GM23338 (cell line): ENCODE results near the gene GRIK4. TPM values are rescaled to one million over a fixed set of nuclear protein-coding genes. Genes with fewer than 3 reads are reported as not detected.

ENCODE experiments used
- ATAC-seq: fragments of 200-7000 bp; cut with Tn5 transposase; 3 replicates; pipeline ENCODE4 v1.9.1; 2020
- DNase-seq: peaks from one replicate; pipeline ENCODE4 v3.0.0-alpha.2; 2015; ENCODE audit warnings: low spot score
- H2AFZ ChIP-seq: fragments of 200-600 bp; sonication (generic); 2 replicates; pipeline ENCODE4 v1.8.0; 2016; ENCODE audit warnings: antibody characterized with exemption, mild to moderate bottlenecking, moderate library complexity
- H3F3A ChIP-seq: fragments of 200-600 bp; sonication (generic); replicated peaks from 2 replicates; pipeline ENCODE4 v1.8.0; 2017; ENCODE audit warnings: antibody characterized with exemption, mixed run types, low read depth
- H3K27ac ChIP-seq: fragments of 200-600 bp; sonication (generic); 2 replicates; pipeline ENCODE4 v1.6.1; 2016; ENCODE audit warnings: low read depth
- H3K27me3 ChIP-seq: fragments of 200-600 bp; sonication (generic); 2 replicates; pipeline ENCODE4 v1.8.0; 2016; ENCODE audit warnings: mild to moderate bottlenecking, mixed run types, moderate library complexity; ENCODE audit not compliant: insufficient read depth
- H3K36me3 ChIP-seq: fragments of 200-600 bp; sonication (generic); 2 replicates; pipeline ENCODE4 v1.8.0; 2016; ENCODE audit warnings: mild to moderate bottlenecking; ENCODE audit not compliant: insufficient read depth
- H3K4me1 ChIP-seq: fragments of 200-600 bp; sonication (generic); 2 replicates; pipeline ENCODE4 v1.8.0; 2016; ENCODE audit warnings: mild to moderate bottlenecking, moderate library complexity; ENCODE audit not compliant: insufficient read depth
- H3K4me2 ChIP-seq: fragments of 200-600 bp; sonication (generic); 2 replicates; pipeline ENCODE4 v1.7.1; 2017; ENCODE audit warnings: mixed run types
- H3K4me3 ChIP-seq: fragments of 200-600 bp; sonication (generic); 2 replicates; pipeline ENCODE4 v1.6.1; 2016; ENCODE audit warnings: mixed run types
- H3K79me2 ChIP-seq: fragments of 200-600 bp; sonication (generic); replicated peaks from 2 replicates; pipeline ENCODE4 v1.8.0; 2017; ENCODE audit warnings: mild to moderate bottlenecking; ENCODE audit not compliant: insufficient read depth
- H3K9me2 ChIP-seq: fragments of 200-600 bp; sonication (generic); 2 replicates; pipeline ENCODE4 v1.8.0; 2017; ENCODE audit not compliant: insufficient read depth
- H4K20me1 ChIP-seq: fragments of 200-600 bp; sonication (generic); replicated peaks from 2 replicates; pipeline ENCODE4 v1.8.0; 2017; ENCODE audit warnings: mild to moderate bottlenecking; ENCODE audit not compliant: insufficient read depth
- H3K27ac Mint-ChIP-seq: 2 replicates; pipeline ENCODE4 v1.8.0; 2020; ENCODE audit warnings: inconsistent platforms, mild to moderate bottlenecking, moderate library complexity, mixed read lengths
- H3K27me3 Mint-ChIP-seq: 3 replicates; pipeline ENCODE4 v1.8.0; 2022; ENCODE audit warnings: low read depth, mild to moderate bottlenecking, moderate library complexity, mixed read lengths, inconsistent platforms; ENCODE audit not compliant: insufficient read depth, poor library complexity
- H3K36me3 Mint-ChIP-seq: 3 replicates; pipeline ENCODE4 v1.8.0; 2021; ENCODE audit warnings: low read depth, mild to moderate bottlenecking, inconsistent platforms, moderate library complexity, mixed read lengths
- H3K4me1 Mint-ChIP-seq: 3 replicates; pipeline ENCODE4 v1.8.0; 2020; ENCODE audit warnings: mild to moderate bottlenecking, inconsistent platforms, mixed read lengths
- H3K4me3 Mint-ChIP-seq: 3 replicates; pipeline ENCODE4 v1.8.0; 2021; ENCODE audit warnings: moderate library complexity, mild to moderate bottlenecking, inconsistent platforms, mixed read lengths
- H3K9me3 Mint-ChIP-seq: 3 replicates; pipeline ENCODE4 v1.8.0; 2020; ENCODE audit warnings: moderate library complexity, mild to moderate bottlenecking, inconsistent platforms, mixed read lengths
- CREB1 ChIP-seq: fragments of 250-450 bp; sonication (Bioruptor Pico); IDR thresholded peaks from 2 replicates; pipeline ENCODE4 v1.5.0; 2020; ENCODE audit warnings: low read depth, mild to moderate bottlenecking, moderate library complexity
- CTCF ChIP-seq, 2 experiments: fragments of 200-600 bp in 1 of 2; sonication (generic) in 1 of 2; conservative IDR thresholded peaks; 2 replicates each; pipeline versions ENCODE4 v1.5.1 to v1.6.1; 2016 to 2017; ENCODE audit warnings: antibody characterized with exemption in 2 of 2, low read depth in 2 of 2, mild to moderate bottlenecking in 2 of 2, moderate library complexity in 1 of 2
- EZH2 ChIP-seq: fragments of 200-600 bp; sonication (generic); IDR thresholded peaks from one replicate; pipeline ENCODE4 v1.8.0; 2017; ENCODE audit warnings: antibody characterized with exemption, mild to moderate bottlenecking, low read depth; ENCODE audit not compliant: unreplicated experiment
- EZH2phosphoT487 ChIP-seq: fragments of 200-600 bp; sonication (generic); IDR thresholded peaks from one replicate; pipeline ENCODE4 v1.8.1; 2018; ENCODE audit warnings: antibody characterized with exemption; ENCODE audit not compliant: unreplicated experiment
- JUNB ChIP-seq: IDR thresholded peaks from one replicate; pipeline ENCODE4 v1.6.1; 2016; ENCODE audit warnings: antibody characterized with exemption; ENCODE audit not compliant: unreplicated experiment
- NANOG ChIP-seq: IDR thresholded peaks from 2 replicates; pipeline ENCODE4 v1.6.1; 2016; ENCODE audit warnings: antibody characterized with exemption, borderline replicate concordance
- POLR2AphosphoS5 ChIP-seq: IDR thresholded peaks from 2 replicates; pipeline ENCODE4 v1.6.1; 2016; ENCODE audit warnings: antibody characterized with exemption, low read depth
- REST ChIP-seq: IDR thresholded peaks from one replicate; pipeline ENCODE4 v1.6.1; 2018; ENCODE audit warnings: antibody characterized with exemption; ENCODE audit not compliant: unreplicated experiment
- STAT1 ChIP-seq: IDR thresholded peaks from one replicate; pipeline ENCODE4 v1.6.1; 2016; ENCODE audit warnings: antibody characterized with exemption; ENCODE audit not compliant: unreplicated experiment
- ZNF114 ChIP-seq: fragments of 250-450 bp; sonication (Bioruptor Pico); IDR thresholded peaks from 2 replicates; pipeline ENCODE4 v1.5.0; 2020; ENCODE audit warnings: mild to moderate bottlenecking, moderate library complexity
- ZNF331 ChIP-seq: fragments of 250-450 bp; sonication (Bioruptor Pico); IDR thresholded peaks from 2 replicates; pipeline ENCODE4 v1.5.0; 2020; ENCODE audit warnings: low read depth, mild to moderate bottlenecking, moderate library complexity
- polyA plus RNA-seq: library from polyadenylated mRNA; unstranded; fragments of >200 nt; fragmentation: Nextera tagmentation; extraction: Ambion mirVana; gene quantifications from 2 replicates; pipeline ENCODE4 v1.2.1, GENCODE V29; 2016
- total RNA-seq: library from RNA; depleted of rRNA; stranded (reverse); fragments of >200 nt; shearing (Covaris generic); gene quantifications from 2 replicates; pipeline ENCODE4 v1.2.3, GENCODE V29; 2014
- TF ChIP-seq, protein P1 (sequence below): IDR thresholded peaks from 2 replicates; pipeline ENCODE4 v1.6.1; 2016; ENCODE audit warnings: antibody characterized with exemption

GRIK4 gene
- total and polyA plus RNA-seq, 2 experiments from 2014 or later, result 0.63 to 2.2 TPM

DNA sequence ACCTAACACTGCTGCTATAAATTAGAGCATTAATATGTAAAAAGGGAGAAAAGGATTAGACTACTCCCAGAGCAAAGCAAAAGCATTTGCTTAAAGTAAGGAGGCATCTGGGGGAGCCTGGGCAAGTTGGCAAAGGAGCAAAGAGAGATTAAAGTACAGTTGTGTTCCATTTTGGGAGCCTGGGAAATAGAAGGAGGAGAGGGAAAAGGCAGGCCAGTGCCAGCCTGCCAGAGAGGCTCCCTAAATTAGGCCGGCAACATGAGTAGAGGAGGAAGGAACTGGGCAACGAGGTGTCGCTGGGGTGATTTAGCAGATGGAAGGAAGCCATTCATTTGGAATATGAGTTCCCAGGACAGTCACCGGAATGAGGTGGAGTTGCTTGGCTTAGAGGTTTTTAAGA, 326.1 kb downstream of the GRIK4 start (continued):
- TF ChIP-seq NANOG (no peak), REST (no peak), EZH2phosphoT487 (no peak), ZNF331 (CRISPR knock-in tag) (no peak), JUNB (no peak)

DNA sequence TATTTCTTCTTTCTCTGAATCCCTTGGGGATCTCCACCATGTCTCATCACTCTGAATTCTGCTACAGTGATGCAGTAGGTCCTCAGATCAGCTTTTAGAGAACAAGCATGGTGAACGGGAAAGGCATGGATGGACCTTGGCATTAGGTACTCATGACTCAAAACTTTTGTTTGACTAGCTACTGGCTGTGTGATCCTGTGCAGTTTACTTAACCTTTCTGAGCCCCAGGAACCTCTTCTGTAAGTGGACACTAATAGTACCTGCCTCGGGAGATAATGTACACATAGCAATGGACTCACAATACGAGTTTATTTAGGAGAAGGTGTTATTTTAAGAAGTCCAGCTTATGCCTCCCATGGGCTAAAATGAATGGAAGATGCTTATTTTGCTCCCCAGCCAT, 327.7 kb downstream of the GRIK4 start:
- Histone ChIP-seq H3K79me2 (no peaks in the 10 kb centered on the region), H4K20me1 (no peaks in the 10 kb centered on the region), H3K4me2 (no peak overlapping the region), H3K27me3 (no peaks in the 10 kb centered on the region), H3K27ac (no peak overlapping the region), H3K36me3 (no peaks in the 10 kb centered on the region), H2AFZ (no peak overlapping the region), H3K4me1 (no peaks in the 10 kb centered on the region), H3K9me2 (0 out of 2 replicates have a peak, but pooled peaks cover 3% of the 10 kb centered on the region), H3K4me3 (no peak overlapping the region), H3F3A (no peaks in the 10 kb centered on the region)
- Mint-ChIP-seq H3K9me3 (no peaks in the 10 kb centered on the region), H3K36me3 (no peaks in the 10 kb centered on the region), H3K27me3 (peaks cover 2% of the 10 kb centered on the region), H3K4me3 (no peak overlapping the region), H3K27ac (no peak overlapping the region), H3K4me1 (peaks cover 9% of the 10 kb centered on the region)
- DNase-seq (no peak), ATAC-seq (no peak)
- TF ChIP-seq CTCF (conservative IDR thresholded peaks at IDR 0.05; ENCODE audit: low read depth in 2 of 2) (no peak), JUNB (no peak), REST (no peak), CREB1 (no peak), EZH2phosphoT487 (no peak), STAT1 (no peak), EZH2 (no peak), NANOG (no peak), ZNF114 (CRISPR knock-in tag) (no peak), ZNF331 (CRISPR knock-in tag) (no peak), POLR2AphosphoS5 (no peak)
- TF ChIP-seq, protein P1, sequence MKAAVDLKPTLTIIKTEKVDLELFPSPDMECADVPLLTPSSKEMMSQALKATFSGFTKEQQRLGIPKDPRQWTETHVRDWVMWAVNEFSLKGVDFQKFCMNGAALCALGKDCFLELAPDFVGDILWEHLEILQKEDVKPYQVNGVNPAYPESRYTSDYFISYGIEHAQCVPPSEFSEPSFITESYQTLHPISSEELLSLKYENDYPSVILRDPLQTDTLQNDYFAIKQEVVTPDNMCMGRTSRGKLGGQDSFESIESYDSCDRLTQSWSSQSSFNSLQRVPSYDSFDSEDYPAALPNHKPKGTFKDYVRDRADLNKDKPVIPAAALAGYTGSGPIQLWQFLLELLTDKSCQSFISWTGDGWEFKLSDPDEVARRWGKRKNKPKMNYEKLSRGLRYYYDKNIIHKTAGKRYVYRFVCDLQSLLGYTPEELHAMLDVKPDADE, result no peak
